ENCODE results near the gene SH3PXD2B. TPM values are rescaled to one million over a fixed set of nuclear protein-coding genes. Genes with fewer than 3 reads are reported as not detected.
A peak's percentile ranks its signal among the peaks of the same experiment; 100 is the strongest.

Gene SH3PXD2B
- total RNA-seq, 2 experiments from 2014 or later: 0.60 to 0.95 TPM

DNA sequence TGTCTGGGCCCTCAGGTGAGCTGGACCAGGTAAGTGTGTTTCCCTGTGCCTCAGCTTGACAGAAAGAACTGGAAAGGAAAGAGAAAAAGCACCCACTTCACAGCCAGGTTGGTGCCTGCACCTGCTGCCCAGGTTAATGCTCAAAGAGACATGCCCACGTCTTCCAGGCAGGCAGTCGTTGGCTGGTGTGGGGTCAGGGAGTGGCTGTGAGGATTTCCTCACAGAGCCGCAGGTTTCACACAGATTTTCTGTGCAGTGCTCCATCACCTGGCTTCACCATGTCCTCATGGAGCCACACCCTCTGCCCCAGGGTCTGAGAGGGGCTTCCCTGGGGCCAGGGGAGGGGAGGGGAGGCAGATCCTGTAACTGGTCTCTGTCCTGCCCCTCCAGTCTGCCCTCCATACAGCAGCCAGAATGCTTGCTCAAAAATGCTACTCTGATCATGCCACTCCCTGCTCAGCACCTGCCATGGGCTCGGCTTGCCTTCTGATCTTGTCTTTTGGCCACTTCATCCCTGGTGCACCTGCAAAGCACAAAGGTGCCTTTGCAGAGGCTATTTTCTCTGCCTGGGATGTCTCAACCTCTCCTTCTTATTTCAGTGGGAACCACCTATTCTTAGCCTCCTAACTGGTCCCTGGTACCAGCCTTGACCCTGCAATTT is 88.2 kb downstream of the SH3PXD2B start:
- intact Hi-C loops (cut with DNase I, micrococcal nuclease): no loop called here
- Mint-ChIP-seq H3K4me1 (ENCODE audit: low read depth) (no peaks in the 10 kb centered on the region), H3K9me3 (peaks cover 7% of the 10 kb centered on the region), H3K27me3 (no peaks in the 10 kb centered on the region), H3K36me3 (ENCODE audit: low read depth) (no peaks in the 10 kb centered on the region), H3K4me3 (no peak overlapping the region), H3K27ac (no peak overlapping the region)
- ATAC-seq (ENCODE audit: poor library complexity) (no peak), DNase-seq (no peak)
- Histone ChIP-seq H3K27ac (ENCODE audit: low read depth in 1 of 2, low read length in 2 of 2) (no peak overlapping the region), H3K27me3 (ENCODE audit: control insufficient read depth in 1 of 2, insufficient read depth in 2 of 2, low read length in 2 of 2) (no peaks in the 10 kb centered on the region), H3K4me3 (ENCODE audit: low read length) (no peak overlapping the region), H3K36me3 (ENCODE audit: insufficient read depth, low read length) (no peaks in the 10 kb centered on the region), H3K4me1 (ENCODE audit: insufficient read depth, low read length) (no peaks in the 10 kb centered on the region), H3K9me3 (ENCODE audit: control insufficient read depth in 1 of 2, insufficient read depth in 1 of 2, low read length in 2 of 2) (peaks cover 6 to 9% of the 10 kb centered on the region in 2 experiments)
- CTCF ChIA-PET: no interaction called here
- TF ChIP-seq, protein P1, sequence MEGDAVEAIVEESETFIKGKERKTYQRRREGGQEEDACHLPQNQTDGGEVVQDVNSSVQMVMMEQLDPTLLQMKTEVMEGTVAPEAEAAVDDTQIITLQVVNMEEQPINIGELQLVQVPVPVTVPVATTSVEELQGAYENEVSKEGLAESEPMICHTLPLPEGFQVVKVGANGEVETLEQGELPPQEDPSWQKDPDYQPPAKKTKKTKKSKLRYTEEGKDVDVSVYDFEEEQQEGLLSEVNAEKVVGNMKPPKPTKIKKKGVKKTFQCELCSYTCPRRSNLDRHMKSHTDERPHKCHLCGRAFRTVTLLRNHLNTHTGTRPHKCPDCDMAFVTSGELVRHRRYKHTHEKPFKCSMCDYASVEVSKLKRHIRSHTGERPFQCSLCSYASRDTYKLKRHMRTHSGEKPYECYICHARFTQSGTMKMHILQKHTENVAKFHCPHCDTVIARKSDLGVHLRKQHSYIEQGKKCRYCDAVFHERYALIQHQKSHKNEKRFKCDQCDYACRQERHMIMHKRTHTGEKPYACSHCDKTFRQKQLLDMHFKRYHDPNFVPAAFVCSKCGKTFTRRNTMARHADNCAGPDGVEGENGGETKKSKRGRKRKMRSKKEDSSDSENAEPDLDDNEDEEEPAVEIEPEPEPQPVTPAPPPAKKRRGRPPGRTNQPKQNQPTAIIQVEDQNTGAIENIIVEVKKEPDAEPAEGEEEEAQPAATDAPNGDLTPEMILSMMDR (IDR thresholded peaks at IDR 0.05): no peak
- POLR2A ChIA-PET: no interaction called here

- no peak for ATAC-seq (ENCODE audit: poor library complexity)
- intact Hi-C loops (cut with DNase I, micrococcal nuclease): no loop called here
These were observed 89.6 kb downstream of the SH3PXD2B start for GRCh38 chr5:172364773-172365172.

DNA sequence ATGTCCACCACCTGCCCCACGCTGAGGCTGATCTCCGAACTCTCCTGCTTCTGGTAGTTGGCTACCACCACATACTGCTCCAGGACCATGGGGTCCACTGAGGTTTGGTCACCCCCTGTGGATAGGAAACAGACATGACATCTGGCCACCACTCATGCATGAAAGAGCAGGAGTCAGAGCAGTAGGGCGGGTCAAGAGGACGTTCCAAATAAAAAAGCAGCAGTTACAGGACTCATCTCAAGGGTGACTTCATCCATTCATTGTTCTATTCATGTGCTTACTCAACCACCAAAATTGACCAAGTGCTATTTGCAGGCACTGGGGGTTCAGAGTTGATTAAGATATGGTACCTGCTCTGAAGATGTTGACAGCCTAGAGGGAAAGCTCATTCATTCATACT is 91.6 kb downstream of the SH3PXD2B start:
- no peak overlapping the region for H3K27ac ChIP-seq (ENCODE audit: low read depth in 1 of 2, low read length in 2 of 2)
- POLR2A ChIA-PET: no interaction called here

More at GRCh38 chr5:172364773-172365172, 89.6 kb downstream of the SH3PXD2B start:
- no peaks in the 10 kb centered on the region for H3K4me1 Mint-ChIP-seq (ENCODE audit: low read depth)
- H3K4me3 Mint-ChIP-seq: no peak overlapping the region
- H3K4me1 ChIP-seq (ENCODE audit: insufficient read depth, low read length): no peaks in the 10 kb centered on the region
- H3K27me3 ChIP-seq (ENCODE audit: control insufficient read depth in 1 of 2, insufficient read depth in 2 of 2, low read length in 2 of 2): no peaks in the 10 kb centered on the region
- H3K9me3 ChIP-seq (ENCODE audit: control insufficient read depth in 1 of 2, insufficient read depth in 1 of 2, low read length in 2 of 2): peaks cover 0 to 3% of the 10 kb centered on the region in 2 experiments
- H3K9me3 Mint-ChIP-seq: peaks cover 2% of the 10 kb centered on the region
- H3K36me3 ChIP-seq (ENCODE audit: insufficient read depth, low read length): no peaks in the 10 kb centered on the region
- TF ChIP-seq, protein P1 (IDR thresholded peaks at IDR 0.05): no peak
- no peak overlapping the region for H3K4me3 ChIP-seq (ENCODE audit: low read length)
- H3K27me3 Mint-ChIP-seq: no peaks in the 10 kb centered on the region
- no peak overlapping the region for H3K27ac Mint-ChIP-seq
- POLR2A ChIA-PET: no interaction called here
- H3K36me3 Mint-ChIP-seq (ENCODE audit: low read depth): no peaks in the 10 kb centered on the region
- DNase-seq: peak in 2 of 14 experiments; percentile 17 to 18
- H3K27ac ChIP-seq (ENCODE audit: low read depth in 1 of 2, low read length in 2 of 2): no peak overlapping the region
- CTCF ChIA-PET: no interaction called here

More for the DNA sequence above, 91.6 kb downstream of the SH3PXD2B start:
- CTCF ChIA-PET: no interaction called here
- Histone ChIP-seq H3K4me3 (ENCODE audit: low read length) (no peak overlapping the region), H3K36me3 (ENCODE audit: insufficient read depth, low read length) (no peaks in the 10 kb centered on the region), H3K9me3 (ENCODE audit: control insufficient read depth in 1 of 2, insufficient read depth in 1 of 2, low read length in 2 of 2) (peaks cover 0 to 2% of the 10 kb centered on the region in 2 experiments), H3K27me3 (ENCODE audit: control insufficient read depth in 1 of 2, insufficient read depth in 2 of 2, low read length in 2 of 2) (no peaks in the 10 kb centered on the region), H3K4me1 (ENCODE audit: insufficient read depth, low read length) (no peaks in the 10 kb centered on the region)
- H3K27ac Mint-ChIP-seq: no peak overlapping the region
- TF ChIP-seq, protein P1 (IDR thresholded peaks at IDR 0.05): no peak
- H3K27me3 Mint-ChIP-seq: no peaks in the 10 kb centered on the region
- ATAC-seq (ENCODE audit: poor library complexity) (no peak), DNase-seq (peak in 2 of 14 experiments; percentile 9 to 26)
- no peaks in the 10 kb centered on the region for H3K36me3 Mint-ChIP-seq (ENCODE audit: low read depth)
- intact Hi-C loops (cut with DNase I, micrococcal nuclease): no loop called here
- H3K4me1 Mint-ChIP-seq (ENCODE audit: low read depth): no peaks in the 10 kb centered on the region
- no peak overlapping the region for H3K4me3 Mint-ChIP-seq
- H3K9me3 Mint-ChIP-seq: no peaks in the 10 kb centered on the region

Measured in CD4-positive, alpha-beta T cell (primary cell).